HG03520 (cell line): ENCODE measurements around the gene ITGAL.

Experiments used
- ATAC-seq: cut with Tn5 transposase; IDR thresholded peaks from one replicate; pipeline ENCODE4 v1.9.1; 2021; ENCODE audit warnings: mild to moderate bottlenecking, moderate library complexity; ENCODE audit not compliant: unreplicated experiment

The ITGAL gene

GRCh38 chr16:30541502-30542329, 69.2 kb downstream of the ITGAL start:
- no peak for ATAC-seq

DNA sequence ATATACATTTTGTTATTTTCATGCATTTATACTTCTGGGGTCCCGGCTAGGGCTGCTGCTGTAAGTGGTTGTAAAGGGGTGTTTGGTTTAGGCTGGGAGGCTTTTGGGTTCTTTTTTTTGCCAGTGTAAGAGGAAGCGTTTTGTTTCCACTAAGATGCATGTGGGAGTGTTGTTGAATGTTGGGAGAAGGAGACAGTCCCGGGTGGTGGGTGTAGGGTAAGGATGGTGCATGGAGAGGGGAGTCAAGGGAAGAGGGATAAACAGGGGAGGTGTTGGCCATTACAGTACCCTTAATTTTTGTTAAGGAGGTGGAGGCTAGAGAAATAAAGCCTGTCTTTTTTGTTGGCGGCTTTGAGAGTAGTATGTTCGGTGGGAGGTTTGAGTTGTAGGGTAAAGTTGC, 70.5 kb downstream of the ITGAL start:
- no peak for ATAC-seq

DNA sequence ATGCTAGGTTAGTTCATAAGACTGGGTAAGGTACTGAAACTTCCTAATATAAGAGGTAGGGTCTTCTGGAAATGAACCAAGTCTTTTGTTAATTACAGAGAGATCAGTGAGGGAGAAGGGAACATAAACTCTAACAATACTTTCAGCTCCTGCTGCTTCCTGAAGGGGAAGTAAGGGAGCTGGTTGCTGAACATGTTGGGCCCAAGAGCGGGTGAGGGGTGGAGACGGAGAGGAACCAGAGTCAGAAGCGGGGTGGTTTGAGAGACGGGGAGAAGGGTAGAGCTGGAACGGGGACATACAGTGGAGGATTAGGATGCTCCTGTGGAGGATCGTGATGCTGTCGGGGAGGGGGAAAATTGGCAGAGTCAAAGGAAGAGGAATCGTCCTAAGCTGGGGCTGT, 73.6 kb downstream of the ITGAL start:
- ATAC-seq, result no peak

DNA sequence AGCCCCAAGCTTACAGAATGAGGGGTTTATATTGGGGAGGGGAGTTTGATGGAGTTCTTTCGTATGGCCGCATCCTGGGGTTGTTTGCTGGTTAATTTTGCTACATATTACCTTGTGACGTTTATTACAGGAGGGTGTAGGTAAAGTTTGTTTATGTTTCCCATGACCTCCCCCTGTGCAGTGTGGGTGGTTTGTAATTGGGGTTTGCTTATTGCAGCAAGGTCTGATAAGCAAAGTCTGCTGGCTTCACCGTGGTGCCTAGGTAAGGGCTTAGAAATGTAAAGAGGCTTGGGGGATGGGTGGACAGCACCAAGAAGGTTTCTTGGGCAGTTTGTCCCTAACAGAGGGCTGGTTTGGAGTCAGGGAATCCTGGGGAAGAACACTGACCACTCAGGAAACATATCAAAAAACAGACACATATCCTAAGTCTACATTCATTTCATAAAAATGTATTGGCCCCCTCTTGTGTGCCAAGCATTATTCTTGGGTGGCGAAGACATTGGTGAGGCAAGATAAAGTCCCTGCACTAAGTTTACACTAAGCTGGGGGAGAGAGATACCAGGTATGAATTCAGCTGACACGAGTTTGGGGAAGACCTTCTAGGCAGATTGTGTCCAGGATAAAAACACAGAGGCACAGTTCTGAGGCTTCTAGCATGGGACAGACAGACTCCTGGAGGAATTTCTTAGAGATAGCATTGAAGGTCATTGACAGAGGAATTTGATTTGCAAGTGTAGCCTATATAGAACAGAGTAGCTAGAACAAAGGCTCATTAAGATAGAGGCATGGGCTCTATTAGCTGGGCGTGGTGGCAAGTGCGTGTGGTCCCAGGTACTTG, 76.1 kb downstream of the ITGAL start:
- no peak for ATAC-seq

- ATAC-seq, result no peak
These were observed 79.2 kb downstream of the ITGAL start for GRCh38 chr16:30551781-30552180.

DNA sequence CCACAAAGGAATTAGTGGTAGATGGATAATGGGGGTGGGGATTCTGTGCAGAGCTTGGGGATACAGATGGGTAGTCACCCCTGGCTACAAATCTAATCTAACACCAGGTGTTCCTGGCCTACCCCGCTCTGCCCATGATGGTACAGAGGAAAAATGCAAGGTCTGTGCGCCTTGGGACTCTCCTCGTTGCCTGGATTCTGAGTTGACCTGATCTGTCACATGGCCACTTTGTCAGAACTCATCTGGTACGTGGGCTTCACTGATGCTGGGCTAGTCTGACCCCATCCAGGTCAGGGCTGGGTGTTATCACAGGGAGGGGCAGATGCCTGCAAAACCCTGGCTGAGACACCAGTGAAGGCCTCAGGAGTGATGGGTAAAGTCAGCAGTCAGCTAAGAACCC, 80.4 kb downstream of the ITGAL start:
- no peak for ATAC-seq

DNA sequence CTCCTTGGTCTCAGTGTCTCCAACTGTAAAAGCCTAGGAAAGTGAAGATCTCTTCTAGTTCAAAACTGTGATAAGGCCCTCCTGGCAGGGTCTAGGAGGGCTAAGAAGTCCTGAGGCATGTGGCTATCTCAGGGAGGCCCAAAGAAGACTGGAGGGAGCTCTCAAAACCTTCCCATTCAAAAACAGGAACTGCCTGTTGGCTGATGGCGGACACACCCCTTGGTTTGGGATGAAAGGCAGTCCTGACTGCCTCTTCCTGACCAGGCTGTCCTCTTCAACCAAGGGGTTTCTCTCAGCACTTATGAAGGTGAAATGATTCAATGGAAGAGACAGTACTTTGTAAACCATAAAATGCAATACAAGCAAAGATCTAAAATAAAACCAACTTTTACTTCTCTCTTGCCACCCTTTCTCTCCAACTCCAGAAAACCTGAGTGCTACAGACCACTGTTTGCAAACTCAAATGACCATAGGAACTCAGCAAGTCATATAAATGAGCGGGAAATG, 80.9 kb downstream of the ITGAL start:
- no peak for ATAC-seq

DNA sequence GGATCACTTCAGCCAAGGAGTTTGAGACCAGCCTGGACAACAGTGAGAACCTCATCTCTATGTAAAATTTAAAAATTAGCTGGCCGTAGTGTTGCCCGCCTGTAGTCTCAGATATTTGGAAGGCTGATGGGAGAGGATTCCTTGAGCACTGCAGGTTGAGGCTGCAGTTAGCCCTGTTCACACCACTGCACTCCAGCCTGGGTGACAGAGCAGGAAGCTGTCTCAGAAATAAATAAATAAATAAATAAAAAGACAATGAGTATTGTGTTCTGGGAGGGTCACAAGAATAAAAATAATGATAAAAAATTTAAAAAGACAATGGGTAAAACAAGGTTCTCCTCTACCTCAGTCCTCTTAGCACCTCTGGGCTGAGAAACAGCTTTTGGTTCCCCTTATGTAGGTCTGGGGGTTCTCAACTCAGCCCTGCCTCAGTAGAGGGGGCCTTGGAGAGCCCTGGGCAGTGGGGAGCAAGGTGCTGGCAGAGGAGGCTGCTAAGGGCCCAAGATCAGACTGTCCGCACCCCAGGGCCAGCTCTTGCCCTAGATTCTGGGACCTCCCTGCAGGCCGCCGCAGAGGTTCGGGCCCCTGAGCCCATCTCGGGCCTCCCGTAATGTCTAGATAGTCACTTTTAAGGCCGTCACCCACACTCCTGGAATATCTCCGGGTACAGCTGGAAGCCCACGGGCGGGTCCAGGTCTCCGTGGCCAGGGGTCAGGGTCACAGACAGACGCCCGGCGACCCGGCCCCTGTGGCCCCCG, 82.2 kb downstream of the ITGAL start:
- no peak for ATAC-seq

DNA sequence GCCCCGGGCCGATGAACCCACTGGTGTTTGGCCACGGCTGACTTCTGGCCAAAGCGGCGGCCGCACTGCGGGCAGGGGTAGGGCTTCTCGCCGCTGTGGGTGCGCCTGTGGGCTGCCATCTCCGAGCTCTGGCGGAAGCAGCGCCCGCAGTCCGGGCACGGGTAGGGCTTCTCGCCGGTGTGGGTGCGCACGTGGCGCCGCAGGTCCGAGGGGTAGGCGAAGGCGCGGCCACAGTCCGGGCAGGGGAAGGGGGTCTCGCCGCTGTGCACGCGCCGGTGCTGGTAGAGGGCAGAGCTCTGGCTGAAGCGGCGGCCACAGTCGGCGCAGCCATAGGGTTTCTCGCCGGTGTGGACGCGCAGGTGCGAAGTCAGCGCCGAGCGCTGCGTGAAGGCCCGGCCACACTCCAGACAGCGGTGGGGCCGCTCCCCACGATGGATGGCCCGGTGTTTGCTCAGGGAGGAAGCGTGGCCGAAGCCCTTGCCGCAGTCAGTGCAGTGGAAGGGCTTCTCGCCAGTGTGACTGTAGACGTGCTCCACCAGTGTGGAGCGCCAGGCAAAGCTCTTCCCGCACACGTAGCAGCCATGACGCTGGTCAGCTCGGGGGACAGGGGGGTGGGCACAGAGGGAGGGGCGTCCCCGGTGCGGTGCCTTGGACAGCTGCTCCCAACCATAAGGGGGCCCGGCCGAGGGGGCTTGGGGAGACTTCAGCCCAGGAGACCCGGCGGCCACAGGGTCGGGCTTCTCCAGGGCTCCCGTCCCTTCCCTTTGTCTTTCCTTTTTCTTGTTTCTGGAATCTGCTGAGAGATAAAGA, 83.0 kb downstream of the ITGAL start:
- no peak for ATAC-seq

- ATAC-seq, result no peak
These were observed 83.6 kb downstream of the ITGAL start for GRCh38 chr16:30556125-30556473.

DNA sequence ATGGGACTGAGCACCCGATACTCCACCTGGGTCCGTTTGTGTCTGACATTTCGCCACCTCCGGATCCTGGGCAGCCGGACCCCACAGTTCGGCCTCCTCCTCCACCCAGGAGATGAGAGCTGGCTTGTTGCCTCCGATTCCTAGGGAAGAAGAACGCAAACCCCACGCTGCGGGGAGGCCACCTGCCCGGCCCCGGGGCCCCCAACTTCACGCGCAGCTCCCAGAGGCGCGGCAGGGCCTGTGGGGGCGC, 85.1 kb downstream of the ITGAL start:
- ATAC-seq, result no peak

GRCh38 chr16:30557957-30558788, 85.6 kb downstream of the ITGAL start, which contains the start of gene ZNF764:
TSS of gene ZNF764 (minus strand) at chr16:30558374. CDS start at chr16:30558182, 192 bp downstream.
- ATAC-seq, result peak; percentile 71

DNA sequence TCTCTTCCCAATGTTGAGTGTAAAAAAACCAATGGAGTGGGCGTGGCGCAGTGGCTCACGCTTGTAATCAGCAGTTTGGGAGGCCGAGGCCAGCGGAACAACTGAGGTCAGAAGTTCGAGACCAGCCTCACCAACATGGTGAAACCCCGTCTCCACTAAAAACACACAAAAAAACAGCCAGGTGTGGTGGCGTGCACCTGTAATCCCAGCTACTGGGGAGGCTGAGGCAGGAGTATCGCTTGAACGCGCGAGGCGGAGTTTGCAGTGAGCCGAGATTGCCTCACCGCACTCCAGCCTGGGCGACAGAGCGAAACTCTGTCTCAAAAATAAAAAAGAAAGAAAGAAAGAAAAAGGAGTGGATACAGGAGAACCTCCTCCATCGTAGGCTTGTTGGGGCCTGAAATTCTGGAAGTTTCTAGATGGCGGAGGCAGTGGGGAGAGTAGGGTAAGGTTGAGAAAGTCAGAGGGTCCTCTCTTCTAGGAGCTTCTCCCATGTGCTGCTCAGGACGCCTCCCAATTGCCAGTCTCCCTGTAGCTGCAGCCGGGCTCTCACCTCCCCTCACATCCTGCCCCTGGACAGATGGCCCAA, 86.3 kb downstream of the ITGAL start:
- no peak for ATAC-seq

DNA sequence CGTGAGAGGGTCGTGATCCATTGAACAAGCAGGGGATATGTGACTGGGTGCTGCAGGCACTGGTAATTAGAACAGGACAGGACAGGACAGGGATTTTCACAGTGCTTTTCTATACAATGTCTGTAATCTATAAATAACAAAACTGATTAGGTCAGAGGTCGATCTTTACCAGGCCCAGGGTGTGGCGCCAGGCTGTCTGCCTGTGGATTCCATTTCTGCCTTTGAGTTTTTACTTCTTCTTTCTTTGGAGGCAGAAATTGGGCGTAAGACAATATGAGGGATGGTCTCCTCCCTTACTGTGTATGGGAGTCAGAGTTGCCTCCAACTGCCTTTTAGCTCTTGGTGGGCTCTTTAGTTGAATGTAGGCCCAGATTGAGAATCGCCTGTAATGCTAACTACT, 87.1 kb downstream of the ITGAL start:
- no peak for ATAC-seq

GRCh38 chr16:30561089-30561816, 88.7 kb downstream of the ITGAL start:
- ATAC-seq, result no peak

GRCh38 chr16:30562021-30562420, 89.5 kb downstream of the ITGAL start:
- ATAC-seq, result no peak

DNA sequence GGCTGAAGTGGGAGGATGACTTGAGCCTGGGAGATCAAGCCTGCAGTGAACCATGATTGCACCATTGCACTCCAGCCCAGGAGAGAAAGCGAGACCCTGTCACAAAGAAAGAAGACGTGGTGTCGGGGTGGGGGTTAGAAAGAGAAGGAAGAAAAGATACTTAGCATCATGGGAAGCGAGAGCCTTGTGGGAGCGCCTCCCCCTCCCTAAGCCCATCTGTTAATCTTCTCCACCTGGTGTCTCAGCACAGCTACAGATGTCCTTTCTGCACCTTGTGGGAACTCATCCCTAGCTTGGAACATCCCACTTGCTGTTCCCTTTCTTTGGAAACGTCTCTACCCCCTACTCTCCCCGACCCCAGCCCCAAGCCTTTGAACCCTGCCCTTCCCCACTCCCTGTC, 93.0 kb downstream of the ITGAL start:
- no peak for ATAC-seq

GRCh38 chr16:30565984-30566383, 93.4 kb downstream of the ITGAL start:
- no peak for ATAC-seq

GRCh38 chr16:30566531-30566930, 94.0 kb downstream of the ITGAL start:
- ATAC-seq, result no peak
